ENCODE data around the gene KLF2.

KLF2 gene

DNA sequence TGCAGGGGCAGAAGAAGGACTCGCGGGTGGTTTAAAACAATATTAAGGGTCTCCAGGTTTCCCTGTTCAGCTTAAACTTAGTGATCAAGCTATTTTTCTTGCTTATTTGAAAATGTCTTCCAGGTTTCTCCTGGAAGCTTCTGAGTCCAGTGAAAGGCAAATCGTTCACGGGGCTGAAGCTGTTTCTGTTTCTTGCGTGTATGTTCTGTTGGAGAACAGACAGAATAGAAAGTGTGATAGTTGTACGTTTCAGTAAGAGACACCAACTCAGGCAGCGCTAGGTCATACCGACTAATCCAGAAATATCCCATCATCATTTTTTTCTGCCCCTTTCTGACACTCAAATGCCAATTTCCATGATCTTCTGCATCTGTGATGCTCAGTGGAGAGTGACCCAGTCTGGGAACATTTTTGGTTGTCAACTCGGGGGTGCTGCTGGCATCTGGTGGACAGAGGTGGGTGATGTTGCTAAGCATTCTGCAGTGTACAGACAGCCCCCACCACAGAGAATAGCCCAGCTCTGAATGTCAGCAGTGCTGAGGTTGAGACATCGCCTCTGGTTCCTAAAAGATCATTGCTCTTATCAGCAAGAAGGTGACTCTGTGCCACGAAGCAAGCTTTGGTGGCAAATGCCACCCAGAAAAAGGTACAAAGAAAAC is 4.3 kb downstream of the KLF2 start:
- peak overlapping the region; percentile 98 for H3K27ac ChIP-seq
- H3K4me1 ChIP-seq (ENCODE audit: control insufficient read depth in 1 of 2, insufficient read depth in 1 of 2, low read depth in 1 of 2, low read length in 1 of 2), result peaks cover 48 to 64% of the 10 kb centered on the region in 2 experiments
- H3K9me3 ChIP-seq, result no peaks in the 10 kb centered on the region

DNA sequence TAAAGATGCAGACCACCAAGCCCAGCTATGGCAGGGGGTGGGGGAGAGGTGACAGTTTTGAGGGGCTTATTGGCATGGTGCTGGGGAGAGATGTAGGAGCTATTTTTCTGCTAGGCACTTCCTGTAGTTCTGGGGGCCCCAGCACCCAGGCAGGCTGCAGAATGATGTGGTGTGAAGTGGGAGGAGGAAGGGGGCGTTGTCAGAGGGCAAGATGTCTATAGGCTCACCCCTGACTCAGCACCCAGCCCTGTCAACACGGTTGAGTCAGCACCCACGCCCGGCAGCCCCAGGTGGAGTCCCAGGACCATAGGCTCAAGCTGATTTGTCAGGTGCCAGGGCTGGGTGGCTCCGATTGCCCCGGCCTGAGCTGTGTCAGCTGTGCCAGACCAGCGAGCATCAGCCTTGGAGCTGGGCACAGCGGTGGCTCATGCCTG is 5.8 kb downstream of the KLF2 start:
- Histone ChIP-seq H3K4me1 (ENCODE audit: control insufficient read depth in 1 of 2, insufficient read depth in 1 of 2, low read depth in 1 of 2, low read length in 1 of 2) (peaks cover 58 to 74% of the 10 kb centered on the region in 2 experiments), H3K27ac (peak overlapping the region; percentile 98), H3K27me3 (no peaks in the 10 kb centered on the region), H3K4me3 (ENCODE audit: low read depth in 1 of 2, low read length in 1 of 2) (peak overlapping the region; percentile 94 to 100), H3K36me3 (peaks cover 28% of the 10 kb centered on the region), H3K9me3 (no peaks in the 10 kb centered on the region)
- no peak for TF ChIP-seq CTCF (IDR thresholded peaks at IDR 0.05)

More for the DNA sequence above, 4.3 kb downstream of the KLF2 start:
- Histone ChIP-seq H3K27me3 (no peaks in the 10 kb centered on the region), H3K36me3 (peaks cover 35% of the 10 kb centered on the region), H3K4me3 (ENCODE audit: low read depth in 1 of 2, low read length in 1 of 2) (peak overlapping the region; percentile 94 to 100)
- TF ChIP-seq CTCF (IDR thresholded peaks at IDR 0.05), result peak; percentile 47

GRCh38 chr19:16330806-16331690 is 6.4 kb downstream of the KLF2 start:
- H3K27ac ChIP-seq, result peak overlapping the region; percentile 98
- H3K9me3 ChIP-seq, result no peaks in the 10 kb centered on the region
- H3K36me3 ChIP-seq, result peaks cover 22% of the 10 kb centered on the region
- TF ChIP-seq CTCF (IDR thresholded peaks at IDR 0.05), result no peak
- H3K4me1 ChIP-seq (ENCODE audit: control insufficient read depth in 1 of 2, insufficient read depth in 1 of 2, low read depth in 1 of 2, low read length in 1 of 2), result peaks cover 62 to 74% of the 10 kb centered on the region in 2 experiments
- H3K27me3 ChIP-seq, result no peaks in the 10 kb centered on the region
- H3K4me3 ChIP-seq (ENCODE audit: low read depth in 1 of 2, low read length in 1 of 2), result peak overlapping the region; percentile 94 to 100

GRCh38 chr19:16333001-16333586 is 8.5 kb downstream of the KLF2 start:
- Histone ChIP-seq H3K9me3 (no peaks in the 10 kb centered on the region), H3K4me3 (ENCODE audit: low read depth in 1 of 2, low read length in 1 of 2) (no peak overlapping the region), H3K4me1 (ENCODE audit: control insufficient read depth in 1 of 2, insufficient read depth in 1 of 2, low read depth in 1 of 2, low read length in 1 of 2) (peaks cover 59 to 67% of the 10 kb centered on the region in 2 experiments), H3K27ac (peak overlapping the region; percentile 78), H3K27me3 (peaks cover 4% of the 10 kb centered on the region), H3K36me3 (peaks cover 2% of the 10 kb centered on the region)
- TF ChIP-seq CTCF (IDR thresholded peaks at IDR 0.05), result no peak

DNA sequence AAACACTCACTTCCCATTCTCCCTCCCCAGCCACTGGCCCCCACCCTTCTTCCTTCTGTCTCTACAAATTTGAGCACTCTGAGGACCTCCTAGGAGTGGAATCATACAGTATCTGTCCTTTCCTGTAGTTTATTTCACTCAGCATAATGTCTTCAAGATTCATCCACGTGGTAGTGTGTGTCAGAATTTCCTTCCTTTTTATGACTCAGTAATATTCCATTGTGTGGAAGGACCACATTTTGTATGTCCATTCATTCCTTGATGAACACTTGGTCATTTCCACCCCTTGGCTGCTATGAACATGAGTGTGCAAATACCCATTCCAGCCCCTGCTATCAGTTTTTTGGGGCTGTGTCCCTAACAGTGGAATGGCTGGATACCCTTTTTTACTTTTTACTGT is 9.8 kb downstream of the KLF2 start:
- peak overlapping the region; percentile 78 for H3K27ac ChIP-seq
- no peak for TF ChIP-seq CTCF (IDR thresholded peaks at IDR 0.05)
- peaks cover 6% of the 10 kb centered on the region for H3K27me3 ChIP-seq
- H3K4me1 ChIP-seq (ENCODE audit: control insufficient read depth in 1 of 2, insufficient read depth in 1 of 2, low read depth in 1 of 2, low read length in 1 of 2), result peaks cover 59 to 71% of the 10 kb centered on the region in 2 experiments
- no peaks in the 10 kb centered on the region for H3K36me3 ChIP-seq
- peak overlapping the region; percentile 9 to 20 for H3K4me3 ChIP-seq (ENCODE audit: low read depth in 1 of 2, low read length in 1 of 2)
- no peaks in the 10 kb centered on the region for H3K9me3 ChIP-seq
